GM21717 (cell line): ENCODE measurements around the gene CHPF2.

Experiments
- ATAC-seq: cut with Tn5 transposase; IDR thresholded peaks from one replicate; pipeline ENCODE4 v1.9.1; 2021; ENCODE audit warnings: mild to moderate bottlenecking, moderate library complexity; ENCODE audit not compliant: unreplicated experiment

The CHPF2 gene

GRCh38 chr7:151244841-151245346 lies 12.6 kb downstream of the CHPF2 start:
- no peak for ATAC-seq

DNA sequence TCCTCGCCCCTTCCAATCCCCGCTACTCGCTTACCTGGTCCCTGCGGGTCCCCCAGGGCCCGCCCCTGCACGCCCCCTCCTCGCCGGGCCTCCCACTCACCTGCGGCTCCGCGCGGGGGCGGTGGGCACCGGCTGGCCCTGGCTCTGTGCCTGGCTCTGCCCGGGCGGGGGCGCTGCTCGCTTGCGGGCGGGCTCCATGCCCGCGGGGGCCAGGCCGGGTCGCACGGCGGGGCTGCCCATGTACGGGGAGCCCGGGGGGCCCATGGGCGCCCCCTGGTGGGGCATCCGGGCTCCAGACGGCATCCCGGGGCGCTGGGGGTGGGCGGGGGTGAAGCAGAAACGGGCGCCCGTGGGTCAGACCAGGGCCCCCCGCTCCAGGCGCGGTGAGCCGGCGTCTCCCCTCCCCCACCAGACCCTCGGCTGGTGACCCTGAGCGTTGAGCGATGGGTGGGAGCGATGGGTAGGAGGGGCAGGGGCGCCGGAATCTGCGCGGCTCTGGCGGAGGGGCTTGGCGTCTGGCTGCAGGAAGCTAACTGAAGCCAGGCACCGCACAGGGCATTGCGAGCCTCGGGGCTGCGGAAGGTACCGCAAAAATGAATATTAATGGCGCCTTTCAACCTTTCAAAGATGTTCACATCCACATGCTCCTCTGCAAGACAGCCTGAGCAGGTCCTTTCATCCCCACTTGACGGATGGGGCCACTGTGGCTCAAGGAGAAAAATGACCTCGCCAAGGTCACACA lies 13.2 kb downstream of the CHPF2 start:
- no peak for ATAC-seq

- ATAC-seq: no peak
Measured at GRCh38 chr7:151246102-151246850, 14.0 kb downstream of the CHPF2 start.

DNA sequence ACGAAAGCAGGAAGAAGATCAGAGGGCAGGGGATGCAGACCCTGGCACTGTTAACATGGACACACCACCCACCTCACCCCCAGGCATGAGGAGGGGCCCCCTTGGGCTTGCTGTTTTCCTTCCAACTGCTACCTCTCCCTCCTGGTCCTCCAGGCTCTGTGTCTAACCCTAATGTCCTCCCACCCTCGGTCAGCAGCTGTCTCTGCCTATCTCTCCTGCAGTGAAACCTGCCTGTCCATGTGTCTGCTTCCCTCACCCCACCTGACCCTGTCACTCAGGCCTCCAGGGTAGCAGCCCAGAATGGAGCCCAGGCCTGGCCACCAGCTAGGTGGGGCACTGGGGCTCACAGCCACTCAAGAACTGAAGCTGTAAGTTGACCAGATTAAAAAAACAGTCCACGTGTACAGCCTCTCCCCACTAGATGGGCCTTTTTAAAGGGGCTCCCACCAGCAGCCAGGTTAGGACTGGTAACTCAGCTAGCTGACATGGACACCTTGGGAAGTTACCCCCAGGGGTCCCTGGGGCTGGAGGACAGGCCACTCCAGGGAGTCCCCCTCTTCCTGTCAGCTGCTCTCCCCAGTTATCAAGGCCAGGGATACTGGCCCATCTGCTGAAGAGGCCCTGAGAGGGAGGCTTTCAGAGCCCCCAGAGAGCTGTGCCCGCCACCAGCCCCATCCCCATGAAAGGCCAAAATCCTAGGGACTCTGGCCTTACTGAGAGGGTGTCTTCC lies 14.7 kb downstream of the CHPF2 start:
- ATAC-seq: no peak

DNA sequence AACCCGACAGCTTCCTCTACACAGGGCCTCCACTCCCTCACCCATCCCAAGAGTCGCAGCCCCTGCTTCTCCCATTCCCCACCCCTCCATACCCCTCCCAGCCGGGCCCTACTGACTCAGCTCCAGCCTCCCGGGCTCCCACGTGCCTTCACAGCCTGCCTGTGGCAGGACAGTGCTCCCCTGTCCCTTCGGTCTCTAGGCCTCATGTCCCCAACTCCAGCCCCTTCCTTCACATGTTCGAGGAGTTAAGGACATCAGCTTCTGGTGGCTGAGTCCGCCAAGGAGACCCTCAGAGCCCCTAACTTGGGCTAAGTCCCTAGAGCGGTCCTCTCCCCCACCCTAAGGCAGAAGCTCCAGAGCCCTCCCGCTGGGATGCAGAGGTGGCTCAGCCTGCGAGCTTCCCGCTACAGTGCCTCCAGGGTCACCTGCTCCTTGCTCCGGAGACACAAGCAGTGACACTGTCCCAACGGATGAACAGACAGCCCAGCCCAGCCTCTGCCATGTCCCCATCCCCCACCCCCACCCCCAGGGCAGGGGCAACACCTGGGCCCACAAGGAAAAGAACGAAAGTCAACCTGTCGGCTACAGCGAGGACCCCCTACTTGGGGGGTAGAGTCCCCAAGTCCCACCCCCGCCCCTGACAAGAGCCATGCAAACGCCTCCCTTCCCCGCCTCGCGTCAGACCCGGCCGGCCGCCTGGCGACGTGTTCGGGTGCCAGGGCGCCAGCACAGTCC lies 15.5 kb downstream of the CHPF2 start:
- ATAC-seq: no peak

DNA sequence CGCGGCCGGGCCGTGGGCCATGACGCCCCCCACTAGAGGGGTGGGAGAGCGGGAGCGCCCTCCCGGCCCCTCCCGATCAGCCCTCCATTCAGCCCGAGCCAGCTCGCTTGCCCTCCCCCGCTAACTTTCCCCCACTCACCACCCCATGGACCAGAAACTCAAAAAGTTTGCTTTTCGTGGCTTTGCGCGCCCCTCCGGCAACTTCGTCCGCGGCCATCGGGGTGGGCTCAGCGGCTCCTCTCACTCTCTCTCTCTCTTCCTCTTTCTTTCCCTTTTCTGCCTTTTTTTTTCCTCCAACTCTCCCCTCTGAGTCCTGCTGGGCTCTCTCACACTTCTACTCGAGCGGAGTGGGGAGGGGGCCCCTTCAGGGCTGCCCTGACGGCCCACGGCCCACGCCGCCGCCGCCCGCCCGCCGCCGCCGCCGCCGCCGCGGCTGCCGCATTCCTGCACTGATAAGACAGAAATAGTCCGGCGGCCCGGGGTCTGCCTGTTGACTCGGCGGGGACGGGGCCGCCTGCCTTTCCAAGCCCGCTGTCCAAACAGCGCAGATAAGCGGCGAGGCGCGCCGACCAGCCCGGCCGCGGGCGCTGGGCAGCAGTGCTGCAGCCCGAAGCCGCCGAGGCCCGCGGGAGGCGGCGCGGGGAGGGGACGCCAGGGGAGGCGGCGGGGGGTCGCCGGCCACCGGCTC lies 16.2 kb downstream of the CHPF2 start, which contains the start of gene SMARCD3:
Gene SMARCD3, minus strand, starts transcription at position 349 of the 688 bp plus-strand sequence. Its CDS starts 132 bp downstream, at position 217.
- ATAC-seq: no peak

DNA sequence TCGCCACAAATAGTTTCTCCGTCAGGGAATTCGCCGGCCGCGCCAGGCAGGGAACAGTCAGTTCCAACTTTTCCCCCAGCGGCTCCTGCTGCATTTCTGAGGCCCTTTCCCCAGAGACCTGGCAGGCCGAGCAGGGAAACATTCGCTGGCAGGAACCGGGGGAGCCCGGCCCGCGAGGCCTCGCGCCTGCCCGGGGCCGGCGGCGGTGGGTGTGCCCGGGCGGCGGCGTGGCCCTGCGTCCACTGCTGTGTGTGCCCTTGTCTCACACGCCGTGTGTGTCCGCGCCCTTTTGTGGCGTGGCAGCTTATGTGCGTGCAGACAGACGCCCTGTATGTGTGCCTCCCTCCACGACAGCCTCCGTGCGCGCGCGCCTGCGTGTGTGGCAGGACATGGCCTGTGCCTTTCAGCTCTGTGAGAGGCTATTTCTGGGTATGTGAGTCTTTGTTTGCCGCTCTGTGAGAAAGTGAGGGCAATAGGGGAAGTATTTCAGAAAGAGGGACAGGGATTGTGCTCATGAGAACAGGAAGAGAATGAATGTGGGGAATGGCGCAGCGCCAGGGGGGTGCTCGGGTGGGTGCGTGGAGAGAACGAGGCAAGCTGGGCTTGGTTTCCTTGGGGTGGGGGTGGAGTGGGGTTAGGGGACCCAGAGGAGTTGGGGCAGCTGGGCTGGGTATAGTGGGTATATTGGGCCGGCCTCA lies 16.9 kb downstream of the CHPF2 start:
- no peak for ATAC-seq

DNA sequence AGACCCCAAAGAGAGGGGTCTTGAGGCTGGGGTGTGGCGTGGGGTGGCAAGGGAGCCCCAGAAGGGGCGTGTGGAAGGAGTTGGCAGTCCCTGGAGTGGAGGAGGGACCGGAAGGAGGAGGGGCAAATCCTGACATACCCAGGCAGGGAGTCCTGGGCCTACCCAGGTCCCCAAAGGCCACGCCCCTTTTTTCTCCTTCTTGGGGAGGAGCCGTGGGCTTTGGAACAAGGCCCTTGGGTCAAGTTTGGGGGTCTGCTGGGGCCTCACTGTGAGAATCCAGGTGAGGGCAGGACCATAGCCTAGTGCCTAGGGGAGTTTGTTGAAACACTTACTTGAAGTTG lies 17.4 kb downstream of the CHPF2 start:
- ATAC-seq: no peak

GRCh38 chr7:151250181-151251132 lies 18.2 kb downstream of the CHPF2 start:
- ATAC-seq: no peak

- no peak for ATAC-seq
Measured at GRCh38 chr7:151251328-151251688, 19.0 kb downstream of the CHPF2 start.

- no peak for ATAC-seq
Measured at GRCh38 chr7:151251689-151252560, 19.6 kb downstream of the CHPF2 start.

DNA sequence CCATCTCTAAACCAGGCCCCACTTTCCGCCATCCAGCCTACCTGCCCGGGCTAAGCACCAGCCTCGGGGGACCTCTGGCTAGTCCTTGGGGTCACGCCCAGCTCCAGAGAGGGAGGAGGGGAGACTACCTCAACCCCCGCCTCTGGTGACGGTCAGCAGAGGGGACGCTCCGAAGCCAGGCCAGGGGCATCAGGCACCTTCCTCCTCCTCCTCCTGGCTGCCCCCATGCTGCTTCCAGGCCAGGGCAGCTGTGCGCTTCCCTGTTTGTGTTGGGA lies 20.2 kb downstream of the CHPF2 start:
- ATAC-seq: no peak

DNA sequence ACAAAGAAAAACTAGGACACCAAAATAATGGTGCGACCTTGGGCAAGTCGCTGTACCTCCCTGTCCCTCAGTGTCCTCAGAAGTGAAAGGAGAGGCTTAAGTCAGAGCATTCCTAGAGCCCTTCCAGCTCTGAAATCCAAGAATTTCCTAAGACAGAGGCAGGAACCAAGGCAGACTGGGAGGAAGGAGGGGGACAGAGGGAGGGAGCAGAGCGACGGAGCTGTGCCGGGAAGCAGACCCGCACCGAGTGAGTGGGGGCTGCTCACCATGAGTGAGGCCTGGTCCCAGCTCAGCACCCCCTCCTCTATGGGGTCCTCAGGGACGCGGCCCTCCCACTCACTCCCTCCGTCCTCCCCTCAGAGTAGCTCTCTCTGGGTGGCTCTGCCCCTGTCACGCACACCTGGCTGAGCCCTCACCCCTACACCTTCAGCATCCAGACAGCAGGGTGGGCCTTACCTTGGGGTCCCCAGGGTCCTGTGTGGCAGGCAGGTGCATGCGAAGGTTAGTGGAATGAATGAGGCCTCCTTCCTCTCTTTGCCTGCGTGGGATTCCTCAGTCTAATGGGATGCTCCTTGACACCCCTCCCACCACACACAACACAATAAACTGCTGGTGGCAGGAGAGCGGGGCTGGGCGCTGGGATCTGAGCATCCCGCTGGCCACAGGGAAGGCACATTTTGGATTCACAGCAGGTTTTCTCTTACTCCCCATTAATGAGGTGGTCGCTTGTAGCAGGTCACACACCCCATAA lies 20.9 kb downstream of the CHPF2 start:
- ATAC-seq: no peak

DNA sequence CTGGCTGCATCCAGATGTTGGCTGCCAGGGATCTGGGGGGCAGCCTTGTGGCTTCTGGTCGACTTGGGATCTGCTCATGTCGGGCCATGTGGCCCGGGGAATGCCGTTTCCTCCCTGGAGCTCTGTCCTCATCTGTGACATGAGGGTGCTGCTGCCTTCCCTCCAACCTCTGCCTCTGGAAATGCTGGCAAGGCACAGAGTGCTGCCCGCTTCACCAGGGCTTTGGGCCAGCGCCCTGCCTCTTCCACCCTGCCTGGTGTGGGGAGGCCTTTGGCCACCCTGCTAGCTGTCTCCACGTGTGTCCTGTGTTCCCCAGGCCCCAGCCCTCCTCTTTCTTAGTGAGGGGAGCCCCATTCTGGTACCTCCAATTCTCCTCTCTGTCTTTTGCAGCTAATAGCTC lies 22.0 kb downstream of the CHPF2 start:
- ATAC-seq: no peak

DNA sequence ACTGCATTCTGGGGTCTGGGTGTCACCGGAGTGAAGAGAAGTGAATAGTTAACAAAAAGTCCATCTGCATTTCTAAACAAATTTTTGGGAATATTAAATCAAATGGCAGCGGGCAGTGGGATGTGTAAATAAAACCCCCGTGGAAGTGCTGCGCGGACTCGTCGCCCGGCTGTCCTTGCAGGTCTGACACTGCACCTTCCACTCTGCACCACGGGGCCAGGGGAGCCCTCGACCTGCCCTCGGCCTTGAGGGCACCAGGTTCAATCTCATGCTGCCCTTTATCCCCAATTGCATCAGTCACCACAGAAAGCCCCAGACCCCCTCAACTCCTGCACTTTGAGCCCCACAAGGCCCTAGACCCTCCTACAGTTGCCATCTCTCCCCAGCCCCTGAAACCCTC lies 22.6 kb downstream of the CHPF2 start:
- ATAC-seq: no peak

- ATAC-seq: no peak
Measured at GRCh38 chr7:151255390-151255789, 23.1 kb downstream of the CHPF2 start.

GRCh38 chr7:151256410-151257045 lies 24.2 kb downstream of the CHPF2 start:
- no peak for ATAC-seq
